Panc1 (cell line): ENCODE measurements around the gene MSANTD7. TPM values are rescaled to one million over a fixed set of nuclear protein-coding genes. Genes with fewer than 3 reads are reported as not detected.

Source experiments
- ATAC-seq: fragments of 200-7000 bp; cut with Tn5 transposase; 2 replicates; pipeline ENCODE4 v1.9.1; 2020; ENCODE audit warnings: mild to moderate bottlenecking, moderate library complexity
- BruUV-seq: library from RNA; stranded (reverse); fragments of 400-500 nt; replicated peaks from 2 replicates; lab custom pipeline; 2021; lab: Mats Ljungman, UMichigan
- CTCF ChIA-PET: fragments of 300-600 bp; sonication (Branson Sonifier 250); formaldehyde crosslinking; loops from one replicate; lab custom pipeline; 2022; ENCODE audit warnings: antibody characterized with exemption; lab: Charles Lee
- POLR2A ChIA-PET: fragments of 300-600 bp; sonication (Branson Sonifier 250); formaldehyde crosslinking; loops from one replicate; lab custom pipeline; 2022; ENCODE audit warnings: antibody characterized with exemption; lab: Charles Lee
- DNase-seq: peaks from one replicate; pipeline ENCODE4 v3.0.0-alpha.2; 2010; ENCODE audit warnings: low read depth, low spot score
- H3K27ac ChIP-seq: 2 replicates; pipeline ENCODE4 v1.5.1; 2011; ENCODE audit warnings: mild to moderate bottlenecking, low read length, inconsistent platforms
- H3K27me3 ChIP-seq: fragments of 200-500 bp; sonication (Bioruptor generic); 2 replicates; pipeline ENCODE4 v1.6.0; 2014; ENCODE audit warnings: low read length, inconsistent platforms; ENCODE audit not compliant: control insufficient read depth, insufficient read depth
- H3K36me3 ChIP-seq: fragments of 200-500 bp; sonication (Bioruptor generic); 2 replicates; pipeline ENCODE4 v1.5.1; 2014; ENCODE audit warnings: inconsistent platforms, mild to moderate bottlenecking, low read length, moderate library complexity; ENCODE audit not compliant: control insufficient read depth, insufficient read depth
- H3K4me1 ChIP-seq: 2 replicates; pipeline ENCODE4 v1.5.1; 2011; ENCODE audit warnings: inconsistent platforms, mild to moderate bottlenecking, low read length, moderate library complexity; ENCODE audit not compliant: control insufficient read depth, insufficient read depth
- H3K4me3 ChIP-seq, 2 experiments: 2 replicates each; pipeline ENCODE4 v1.5.1; 2011 to 2012; ENCODE audit warnings: low read depth in 2 of 2, low read length in 2 of 2, mild to moderate bottlenecking in 2 of 2, inconsistent platforms in 1 of 2, moderate library complexity in 1 of 2
- H3K9me3 ChIP-seq: fragments of 200-500 bp; sonication (Bioruptor generic); 2 replicates; pipeline ENCODE4 v1.5.1; 2014; ENCODE audit warnings: low read depth, mild to moderate bottlenecking, inconsistent platforms, low read length, moderate library complexity; ENCODE audit not compliant: control insufficient read depth, insufficient read depth
- CTCF ChIP-seq: fragments of 450-650 bp; IDR thresholded peaks from 2 replicates; pipeline ENCODE4 v1.5.1; 2017; ENCODE audit warnings: mild to moderate bottlenecking
- POLR2AphosphoS5 ChIP-seq: IDR thresholded peaks from 2 replicates; pipeline ENCODE4 v1.6.1; 2012; ENCODE audit warnings: mild to moderate bottlenecking, low read depth, low read length, moderate library complexity
- REST ChIP-seq, 2 experiments: IDR thresholded peaks; 2 replicates each; pipeline ENCODE4 v1.6.1; 2011 to 2012; ENCODE audit warnings: low read depth in 2 of 2, control low read depth in 1 of 2, low read length in 1 of 2, mild to moderate bottlenecking in 1 of 2, moderate library complexity in 1 of 2; ENCODE audit not compliant: insufficient read depth in 1 of 2
- SIN3A ChIP-seq: IDR thresholded peaks from 2 replicates; pipeline ENCODE4 v1.6.1; 2012; ENCODE audit warnings: low read depth, mild to moderate bottlenecking, low read length, moderate library complexity, borderline replicate concordance; ENCODE audit not compliant: insufficient read depth
- TCF7L2 ChIP-seq: IDR thresholded peaks from 2 replicates; pipeline ENCODE4 v1.6.1; 2011; ENCODE audit warnings: mild to moderate bottlenecking, low read depth, low read length, inconsistent platforms
- in situ Hi-C: cut with HindIII; loops from 2 replicates; pipeline ENCODE4 v1.10.0; 2016; ENCODE audit warnings: low sequenced_read_pairs, low pct_unique_long_range_greater_than_20kb
- intact Hi-C: fragments of 100-400 bp; cut with micrococcal nuclease; formaldehyde crosslinking; loops from one replicate; pipeline ENCODE4 v1.10.0; 2022; ENCODE audit not compliant: unreplicated experiment
- total RNA-seq: library from RNA; stranded (reverse); gene quantifications from one replicate; pipeline ENCODE4 v1.2.1, GENCODE V29; 2021; ENCODE audit not compliant: unreplicated experiment

MSANTD7 gene
- total RNA-seq, 1 experiment from 2014 or later: 10.4 TPM

GRCh38 chr10:14798636-14799035, 39.5 kb upstream of the MSANTD7 start:
- no peak for DNase-seq
- no peak for ATAC-seq
- TF ChIP-seq POLR2AphosphoS5: no peak

GRCh38 chr10:14800397-14800796, 37.7 kb upstream of the MSANTD7 start:
- no peaks in the 10 kb centered on the region for H3K27me3 ChIP-seq
- H3K36me3 ChIP-seq: no peaks in the 10 kb centered on the region
- no peak for TF ChIP-seq CTCF
- no peak for TF ChIP-seq SIN3A
- TF ChIP-seq REST (IDR thresholded peaks at IDR 0.05; ENCODE audit: insufficient read depth in 1 of 2, low read depth in 2 of 2, low read length in 1 of 2): no peak
- no peak for TF ChIP-seq TCF7L2
- TF ChIP-seq POLR2AphosphoS5: no peak
- intact Hi-C loops (no loop called here), in situ Hi-C loops (no loop called here)
- BruUV-seq: no TSS peak
- H3K4me1 ChIP-seq: no peaks in the 10 kb centered on the region
- no peak overlapping the region for H3K4me3 ChIP-seq
- no peaks in the 10 kb centered on the region for H3K9me3 ChIP-seq
- POLR2A ChIA-PET: no interaction called here
- H3K27ac ChIP-seq: no peak overlapping the region
- DNase-seq (no peak), ATAC-seq (no peak)
- CTCF ChIA-PET: no interaction called here

More at GRCh38 chr10:14798636-14799035, 39.5 kb upstream of the MSANTD7 start:
- Histone ChIP-seq H3K4me1 (no peaks in the 10 kb centered on the region), H3K27ac (no peak overlapping the region), H3K27me3 (no peaks in the 10 kb centered on the region), H3K36me3 (no peaks in the 10 kb centered on the region), H3K9me3 (no peaks in the 10 kb centered on the region), H3K4me3 (no peak overlapping the region)
- in situ Hi-C loops (no loop called here), intact Hi-C loops (no loop called here)
- ChIA-PET CTCF (no interaction called here), POLR2A (no interaction called here)
- no TSS peak for BruUV-seq

- Histone ChIP-seq H3K4me1 (no peaks in the 10 kb centered on the region), H3K27ac (no peak overlapping the region), H3K9me3 (no peaks in the 10 kb centered on the region), H3K36me3 (no peaks in the 10 kb centered on the region), H3K4me3 (no peak overlapping the region), H3K27me3 (no peaks in the 10 kb centered on the region)
- TF ChIP-seq CTCF (no peak), POLR2AphosphoS5 (no peak), SIN3A (no peak), TCF7L2 (no peak), REST (IDR thresholded peaks at IDR 0.05; ENCODE audit: insufficient read depth in 1 of 2, low read depth in 2 of 2, low read length in 1 of 2) (no peak)
- intact Hi-C loops (no loop called here), in situ Hi-C loops (no loop called here)
- ATAC-seq (no peak), DNase-seq (no peak)
- ChIA-PET POLR2A (no interaction called here), CTCF (no interaction called here)
- no TSS peak for BruUV-seq
Observed at GRCh38 chr10:14801723-14802122, 36.4 kb upstream of the MSANTD7 start.
